ENCODE results near the gene CMTR2. TPM values are rescaled to one million over a fixed set of nuclear protein-coding genes. Genes with fewer than 3 reads are reported as not detected.

The CMTR2 gene
- total and polyA plus RNA-seq, 7 donors, result 4.8 to 25.7 (median 15.5) TPM

DNA sequence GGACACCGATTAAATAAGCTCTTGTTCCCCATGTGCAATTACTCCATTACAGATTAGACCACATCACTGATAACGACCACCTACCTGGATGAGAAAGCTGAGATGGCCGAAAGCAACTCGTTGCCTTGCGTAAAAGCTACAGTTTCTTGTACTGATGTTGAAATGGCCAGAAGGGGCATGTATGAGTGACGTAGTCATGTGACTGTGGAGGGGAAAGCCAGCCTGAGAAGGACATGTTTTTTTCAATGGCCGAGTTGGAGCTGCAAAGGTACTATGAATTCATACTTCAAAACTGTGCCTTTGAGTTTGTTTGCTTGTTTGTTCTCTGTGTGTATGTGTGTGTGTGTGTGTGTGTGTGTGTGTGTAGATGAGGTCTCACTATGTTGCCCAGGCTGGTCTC is 41.7 kb downstream of the CMTR2 start:
- WGBS, 2 donors, result 89% methylated on average over 7 of the region's 7 CpGs

DNA sequence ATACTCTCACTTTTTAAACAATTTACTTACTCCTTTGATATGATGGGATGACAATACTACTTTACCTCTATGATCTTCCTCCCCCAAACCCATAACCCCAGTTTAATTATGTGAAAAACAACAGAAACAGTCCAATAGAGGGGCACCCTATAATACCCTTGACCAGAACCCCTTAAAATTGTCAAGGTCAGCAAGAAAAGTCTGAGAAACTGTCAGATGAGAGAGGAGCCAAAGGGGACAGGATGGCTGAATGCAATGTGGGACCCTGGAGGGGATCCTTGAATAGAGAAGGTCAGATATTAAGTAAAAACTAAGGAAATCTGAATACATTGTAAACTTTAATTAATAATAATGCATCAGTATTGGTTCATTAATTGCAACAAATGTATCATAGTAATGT is 42.9 kb downstream of the CMTR2 start:
- TF ChIP-seq EP300 (IDR thresholded peaks at IDR 0.05) (no peak), POLR2AphosphoS5 (IDR thresholded peaks at IDR 0.05) (no peak), POLR2A (IDR thresholded peaks at IDR 0.05) (no peak)
- TF ChIP-seq, protein P1, sequence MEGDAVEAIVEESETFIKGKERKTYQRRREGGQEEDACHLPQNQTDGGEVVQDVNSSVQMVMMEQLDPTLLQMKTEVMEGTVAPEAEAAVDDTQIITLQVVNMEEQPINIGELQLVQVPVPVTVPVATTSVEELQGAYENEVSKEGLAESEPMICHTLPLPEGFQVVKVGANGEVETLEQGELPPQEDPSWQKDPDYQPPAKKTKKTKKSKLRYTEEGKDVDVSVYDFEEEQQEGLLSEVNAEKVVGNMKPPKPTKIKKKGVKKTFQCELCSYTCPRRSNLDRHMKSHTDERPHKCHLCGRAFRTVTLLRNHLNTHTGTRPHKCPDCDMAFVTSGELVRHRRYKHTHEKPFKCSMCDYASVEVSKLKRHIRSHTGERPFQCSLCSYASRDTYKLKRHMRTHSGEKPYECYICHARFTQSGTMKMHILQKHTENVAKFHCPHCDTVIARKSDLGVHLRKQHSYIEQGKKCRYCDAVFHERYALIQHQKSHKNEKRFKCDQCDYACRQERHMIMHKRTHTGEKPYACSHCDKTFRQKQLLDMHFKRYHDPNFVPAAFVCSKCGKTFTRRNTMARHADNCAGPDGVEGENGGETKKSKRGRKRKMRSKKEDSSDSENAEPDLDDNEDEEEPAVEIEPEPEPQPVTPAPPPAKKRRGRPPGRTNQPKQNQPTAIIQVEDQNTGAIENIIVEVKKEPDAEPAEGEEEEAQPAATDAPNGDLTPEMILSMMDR (IDR thresholded peaks at IDR 0.05), result no peak
- intact Hi-C loops (cut with DNase I), result no loop called here
- Histone ChIP-seq H3K4me3 (no peak overlapping the region), H3K9me3 (no peaks in the 10 kb centered on the region), H3K36me3 (no peaks in the 10 kb centered on the region), H3K27ac (no peak overlapping the region), H3K27me3 (no peaks in the 10 kb centered on the region), H3K4me1 (no peaks in the 10 kb centered on the region)
- DNase-seq, result no peak

More for the DNA sequence above, 41.7 kb downstream of the CMTR2 start:
- Histone ChIP-seq H3K27me3 (no peaks in the 10 kb centered on the region), H3K4me3 (no peak overlapping the region), H3K36me3 (no peaks in the 10 kb centered on the region), H3K27ac (no peak overlapping the region), H3K4me1 (no peaks in the 10 kb centered on the region), H3K9me3 (no peaks in the 10 kb centered on the region)
- DNase-seq, result no peak
- intact Hi-C loops (cut with DNase I), result no loop called here
- no peak for TF ChIP-seq EP300 (IDR thresholded peaks at IDR 0.05)
- TF ChIP-seq, protein P1 (IDR thresholded peaks at IDR 0.05), result no peak
- no peak for TF ChIP-seq POLR2AphosphoS5 (IDR thresholded peaks at IDR 0.05)
- no peak for TF ChIP-seq POLR2A (IDR thresholded peaks at IDR 0.05)

DNA sequence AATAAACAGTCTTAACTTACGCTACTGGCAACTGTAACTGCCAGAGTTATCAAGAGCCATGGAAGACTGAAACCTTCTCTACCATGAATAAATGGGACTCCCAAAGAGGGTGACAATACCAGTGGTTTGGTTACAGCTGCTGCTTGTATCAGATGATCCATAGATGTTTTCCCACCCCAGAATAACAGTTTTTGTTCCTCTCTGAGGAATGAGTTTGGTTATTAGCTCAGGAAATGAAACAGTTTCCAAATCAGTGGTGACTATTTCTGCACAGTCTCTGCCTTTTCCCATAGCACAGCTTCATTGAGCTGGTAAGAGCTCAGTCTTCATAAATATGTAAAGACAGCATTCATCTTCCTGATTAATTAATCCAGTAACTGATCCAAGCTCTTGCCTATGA is 44.7 kb downstream of the CMTR2 start:
- Histone ChIP-seq H3K27me3 (no peaks in the 10 kb centered on the region), H3K27ac (no peak overlapping the region), H3K9me3 (no peaks in the 10 kb centered on the region), H3K4me1 (no peaks in the 10 kb centered on the region), H3K36me3 (no peaks in the 10 kb centered on the region), H3K4me3 (no peak overlapping the region)
- WGBS, 2 donors, result 93 to 95% methylated on average over 1 of the region's 1 CpG
- intact Hi-C loops (cut with DNase I), result no loop called here
- no peak for TF ChIP-seq POLR2A (IDR thresholded peaks at IDR 0.05)
- TF ChIP-seq POLR2AphosphoS5 (IDR thresholded peaks at IDR 0.05), result no peak
- TF ChIP-seq, protein P1 (IDR thresholded peaks at IDR 0.05), result no peak
- TF ChIP-seq EP300 (IDR thresholded peaks at IDR 0.05), result no peak
- no peak for DNase-seq

DNA sequence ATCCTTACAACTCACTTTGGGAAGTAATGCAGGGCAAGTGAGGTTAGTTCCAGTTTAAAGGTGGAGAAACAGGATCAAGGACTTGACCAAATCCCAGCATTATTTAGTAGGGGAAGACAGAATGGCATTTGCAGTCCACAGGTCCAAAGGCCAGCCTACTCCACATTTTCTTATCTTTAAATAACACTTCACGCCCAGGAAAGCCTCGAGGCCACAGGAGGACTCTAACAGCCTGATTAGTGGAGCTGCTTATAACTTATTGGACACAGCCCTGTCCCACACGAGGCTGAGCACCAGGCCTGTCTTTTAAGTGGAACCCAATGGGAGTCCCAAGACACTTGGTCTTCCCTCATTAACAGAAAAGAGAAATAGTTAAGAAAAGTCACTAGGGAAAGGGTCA is 46.6 kb downstream of the CMTR2 start:
- TF ChIP-seq, protein P1 (IDR thresholded peaks at IDR 0.05), result no peak
- no peak for TF ChIP-seq POLR2A (IDR thresholded peaks at IDR 0.05)
- TF ChIP-seq EP300 (IDR thresholded peaks at IDR 0.05), result no peak
- no peak for TF ChIP-seq POLR2AphosphoS5 (IDR thresholded peaks at IDR 0.05)
- Histone ChIP-seq H3K36me3 (no peaks in the 10 kb centered on the region), H3K4me1 (no peaks in the 10 kb centered on the region), H3K27me3 (no peaks in the 10 kb centered on the region), H3K9me3 (no peaks in the 10 kb centered on the region), H3K27ac (no peak overlapping the region), H3K4me3 (no peak overlapping the region)
- no peak for DNase-seq
- WGBS, 2 donors, result 16 to 53% methylated on average over 3 of the region's 3 CpGs
- intact Hi-C loops (cut with DNase I), result no loop called here

DNA sequence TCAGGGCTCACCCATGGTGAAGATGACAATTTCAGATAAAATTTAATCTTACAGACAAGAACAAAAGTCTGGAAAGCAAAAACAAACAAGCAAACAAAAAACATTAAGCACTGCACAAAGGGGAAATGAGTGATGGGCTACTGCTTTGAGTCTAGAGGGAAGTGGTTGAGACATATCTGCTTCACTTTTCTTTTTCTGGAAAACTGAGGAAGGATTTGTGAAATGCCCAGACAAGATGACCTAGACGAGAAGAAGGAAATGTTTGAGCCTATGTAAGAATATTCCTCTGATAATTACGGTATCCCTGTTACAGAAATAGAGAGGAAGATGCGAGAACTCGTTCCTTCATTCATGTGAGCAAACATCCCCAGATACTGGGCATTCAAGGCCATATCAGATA is 47.2 kb downstream of the CMTR2 start:
- WGBS, 2 donors, result 63 to 85% methylated on average over 4 of the region's 4 CpGs

More for the DNA sequence above, 47.2 kb downstream of the CMTR2 start:
- DNase-seq, result no peak
- Histone ChIP-seq H3K4me3 (no peak overlapping the region), H3K9me3 (no peaks in the 10 kb centered on the region), H3K4me1 (no peaks in the 10 kb centered on the region), H3K36me3 (no peaks in the 10 kb centered on the region), H3K27ac (no peak overlapping the region), H3K27me3 (no peaks in the 10 kb centered on the region)
- intact Hi-C loops (cut with DNase I), result no loop called here
- TF ChIP-seq EP300 (IDR thresholded peaks at IDR 0.05) (no peak), POLR2AphosphoS5 (IDR thresholded peaks at IDR 0.05) (no peak), POLR2A (IDR thresholded peaks at IDR 0.05) (no peak)
- TF ChIP-seq, protein P1 (IDR thresholded peaks at IDR 0.05), result no peak

Data from sigmoid colon (tissue), 7 donors.